Gastroesophageal sphincter (tissue), 4 donors: ENCODE measurements around the gene SP7. TPM values are rescaled to one million over a fixed set of nuclear protein-coding genes. Genes with fewer than 3 reads are reported as not detected.
A peak's percentile ranks its signal among the peaks of the same experiment; 100 is the strongest.

Source experiments
- ATAC-seq: fragments of 150-250 bp; one replicate; pipeline ENCODE4 v1.9.1; 2016; ENCODE audit warnings: mild to moderate bottlenecking, moderate library complexity
- H3K27ac ChIP-seq, 4 donors: fragments of 200-600 bp; sonication (generic) in 3 of 4; 1 replicate in 3 of 4; 2 replicates in 1 of 4; pipeline ENCODE4 v1.5.1; 2016 to 2019
- H3K27me3 ChIP-seq: fragments of 200-600 bp; sonication (generic); one replicate; pipeline ENCODE4 v1.5.1; 2019
- H3K36me3 ChIP-seq, 2 donors: fragments of 200-600 bp; sonication (generic); one replicate each; pipeline ENCODE4 v1.5.1; 2019; ENCODE audit warnings: control low read depth in 1 of 2
- H3K4me1 ChIP-seq, 3 donors: fragments of 200-600 bp; sonication (generic); 1 replicate in 2 of 3; 2 replicates in 1 of 3; pipeline ENCODE4 v1.5.1; 2016 to 2019; ENCODE audit warnings: control low read depth in 2 of 3
- H3K4me3 ChIP-seq, 2 donors: fragments of 200-600 bp; sonication (generic); one replicate each; pipeline ENCODE4 v1.5.1; 2019; ENCODE audit warnings: mild to moderate bottlenecking in 1 of 2, moderate library complexity in 1 of 2
- H3K9me3 ChIP-seq, 3 donors: fragments of 200-600 bp; sonication (generic); one replicate each; pipeline ENCODE4 v1.5.1; 2017 to 2019; ENCODE audit warnings: control low read depth in 2 of 3
- CTCF ChIP-seq, 4 experiments: fragments of 200-600 bp in 2 of 4; fragments of 450-650 bp in 2 of 4; sonication (generic) in 1 of 4; IDR thresholded peaks; one replicate each; pipeline ENCODE4 v1.5.1; 2017 to 2019; ENCODE audit warnings: antibody characterized with exemption in 4 of 4, mild to moderate bottlenecking in 2 of 4, moderate library complexity in 2 of 4
- EP300 ChIP-seq: sonication (generic); formaldehyde crosslinking; IDR thresholded peaks from one replicate; pipeline ENCODE4 v1.6.1; 2017; ENCODE audit warnings: antibody characterized with exemption, mild to moderate bottlenecking
- POLR2A ChIP-seq, 2 donors: fragments of 450-650 bp; IDR thresholded peaks; one replicate each; pipeline ENCODE4 v1.6.1; 2017; ENCODE audit warnings: antibody characterized with exemption in 2 of 2, mild to moderate bottlenecking in 2 of 2, moderate library complexity in 1 of 2
- POLR2AphosphoS5 ChIP-seq: sonication (generic); formaldehyde crosslinking; IDR thresholded peaks from one replicate; pipeline ENCODE4 v1.6.1; 2017; ENCODE audit warnings: antibody characterized with exemption
- WGBS, 2 donors: methylation state at CpG; one replicate each; pipeline ENCODE4 v1.1.5; 2018; ENCODE audit warnings: low coverage in 1 of 2; 5-methylcytosine and 5-hydroxymethylcytosine counted together
- total RNA-seq, 4 donors: library from RNA; depleted of rRNA; stranded (reverse); fragments of >200 nt; gene quantifications; one replicate each; pipeline ENCODE4 v1.1.0, GENCODE V29; 2016

SP7 gene
- total RNA-seq, 4 donors from 2014 or later, result not detected

- ATAC-seq, result no peak
- peaks cover 24% of the 10 kb centered on the region for H3K27me3 ChIP-seq
- 63 to 85% methylated on average over 4 to 7 of the region's 8 CpGs for WGBS, 2 donors
- TF ChIP-seq CTCF (IDR thresholded peaks at IDR 0.05), result no peak
- TF ChIP-seq POLR2A (IDR thresholded peaks at IDR 0.05), result no peak
- TF ChIP-seq EP300, result no peak
- peaks cover 0 to 36% (median 11%) of the 10 kb centered on the region in 3 donors for H3K4me1 ChIP-seq
- no peak overlapping the region for H3K27ac ChIP-seq
- no peaks in the 10 kb centered on the region for H3K9me3 ChIP-seq
- no peaks in the 10 kb centered on the region for H3K36me3 ChIP-seq
- no peak overlapping the region for H3K4me3 ChIP-seq
These were observed 9.5 kb downstream of the SP7 start for GRCh38 chr12:53326460-53327185.

- peak overlapping the region; percentile 46 to 88 for H3K4me3 ChIP-seq
- no peaks in the 10 kb centered on the region for H3K9me3 ChIP-seq
- ATAC-seq, result no peak
- no CpG with 5 or more reads among the region's 50 CpGs for whole genome bisulfite sequencing, 2 donors
- TF ChIP-seq POLR2A (IDR thresholded peaks at IDR 0.05), result peak; percentile 45 to 53
- TF ChIP-seq CTCF (IDR thresholded peaks at IDR 0.05), result peak in 3 of 4 experiments; percentile 11 to 33 (median 23)
- TF ChIP-seq EP300, result no peak
- peak; percentile 25 for TF ChIP-seq POLR2AphosphoS5
- peak overlapping the region; percentile 79 to 98 (median 92) for H3K27ac ChIP-seq
- H3K27me3 ChIP-seq, result peaks cover 19% of the 10 kb centered on the region
- H3K4me1 ChIP-seq, result peaks cover under 1 to 42% (median 15%) of the 10 kb centered on the region in 3 donors
- no peaks in the 10 kb centered on the region for H3K36me3 ChIP-seq
These were observed 10.6 kb downstream of the SP7 start for GRCh38 chr12:53325511-53326061.

- peak; percentile 85 for ATAC-seq
- H3K27me3 ChIP-seq, result peaks cover 14% of the 10 kb centered on the region
- 0% methylated on average over 1 of the region's 69 CpGs; no CpG with 5 or more reads in 1 of the 2 donors for WGBS, 2 donors
- H3K4me3 ChIP-seq, result peak overlapping the region; percentile 46 to 88
- no peaks in the 10 kb centered on the region for H3K36me3 ChIP-seq
- H3K27ac ChIP-seq, result peak overlapping the region; percentile 79 to 98 (median 92)
- peaks cover 4 to 48% (median 19%) of the 10 kb centered on the region in 3 donors for H3K4me1 ChIP-seq
- TF ChIP-seq EP300 (no peak), POLR2AphosphoS5 (peak; percentile 78), CTCF (IDR thresholded peaks at IDR 0.05) (peak in 3 of 4 experiments; percentile 85 to 94 (median 88)), POLR2A (IDR thresholded peaks at IDR 0.05) (peak; percentile 88)
- no peaks in the 10 kb centered on the region for H3K9me3 ChIP-seq
These were observed 11.2 kb downstream of the SP7 start for GRCh38 chr12:53324779-53325510.

GRCh38 chr12:53324113-53324778 is 11.9 kb downstream of the SP7 start:
- peak overlapping the region; percentile 46 to 88 for H3K4me3 ChIP-seq
- no peaks in the 10 kb centered on the region for H3K9me3 ChIP-seq
- H3K27ac ChIP-seq, result peak overlapping the region; percentile 79 to 98 (median 92)
- 13 to 23% methylated on average over 10 to 17 of the region's 28 CpGs for WGBS, 2 donors
- peaks cover 0 to 3% of the 10 kb centered on the region in 2 donors for H3K36me3 ChIP-seq
- peaks cover 14% of the 10 kb centered on the region for H3K27me3 ChIP-seq
- no peak for ATAC-seq
- peaks cover 4 to 55% (median 19%) of the 10 kb centered on the region in 3 donors for H3K4me1 ChIP-seq
- TF ChIP-seq EP300 (no peak), CTCF (IDR thresholded peaks at IDR 0.05) (no peak), POLR2AphosphoS5 (no peak), POLR2A (IDR thresholded peaks at IDR 0.05) (no peak)
